Thyroid gland (tissue), 4 donors: ENCODE results near the gene MAP7D3. TPM values are rescaled to one million over a fixed set of nuclear protein-coding genes. Genes with fewer than 3 reads are reported as not detected.

ENCODE experiments used
- DNase-seq, 2 donors: peaks; one replicate each; pipeline ENCODE4 v3.0.0-alpha.2; 2019
- H3K27ac ChIP-seq, 3 donors: fragments of 200-600 bp; sonication (generic); 1 replicate in 2 of 3; 2 replicates in 1 of 3; pipeline ENCODE4 v1.5.1; 2016 to 2019; ENCODE audit warnings: mild to moderate bottlenecking in 1 of 3, moderate library complexity in 1 of 3
- H3K27me3 ChIP-seq: fragments of 200-600 bp; sonication (generic); one replicate; pipeline ENCODE4 v1.5.1; 2019
- H3K36me3 ChIP-seq, 2 donors: fragments of 200-600 bp; sonication (generic); one replicate each; pipeline ENCODE4 v1.5.1; 2016 to 2019
- H3K4me1 ChIP-seq, 2 donors: fragments of 200-600 bp; sonication (generic); one replicate each; pipeline ENCODE4 v1.5.1; 2017 to 2019
- H3K4me3 ChIP-seq, 3 donors: fragments of 200-600 bp; sonication (generic); replicated peaks in 1 of 3; 1 replicate in 2 of 3; 2 replicates in 1 of 3; pipeline ENCODE4 v1.5.1; 2016; ENCODE audit warnings: mild to moderate bottlenecking in 1 of 3
- H3K9me3 ChIP-seq: fragments of 200-600 bp; sonication (generic); one replicate; pipeline ENCODE4 v1.5.1; 2017
- CTCF ChIP-seq, 6 experiments: fragments of 200-600 bp in 3 of 6; fragments of 450-650 bp in 3 of 6; sonication (generic) in 3 of 6; IDR thresholded peaks; one replicate each; pipeline ENCODE4 v1.5.1; 2016 to 2019; ENCODE audit warnings: antibody characterized with exemption in 6 of 6, mild to moderate bottlenecking in 2 of 6, inconsistent platforms in 1 of 6, moderate library complexity in 1 of 6
- POLR2A ChIP-seq, 2 donors: fragments of 450-650 bp; IDR thresholded peaks; one replicate each; pipeline ENCODE4 v1.6.1; 2017; ENCODE audit warnings: antibody characterized with exemption in 2 of 2, mild to moderate bottlenecking in 2 of 2, moderate library complexity in 1 of 2
- WGBS, 2 donors: methylation state at CpG; one replicate each; pipeline ENCODE4 v1.1.5; 2017; 5-methylcytosine and 5-hydroxymethylcytosine counted together
- intact Hi-C: fragments of 100-400 bp; cut with DNase I; formaldehyde crosslinking; loops from one replicate; pipeline ENCODE4 v1.15.1; 2023
- total RNA-seq, 4 donors: library from RNA; depleted of rRNA; stranded (reverse); fragments of >200 nt; gene quantifications; one replicate each; pipeline ENCODE4 v1.2.3, GENCODE V29; 2016

MAP7D3 gene
- total RNA-seq, 4 donors from 2014 or later: 13.8 to 22.2 (median 14.6) TPM

GRCh38 chrX:136193771-136194170, 57.4 kb downstream of the MAP7D3 start:
- peak overlapping the region in 2 of 3 donors; percentile 18 to 90 for H3K27ac ChIP-seq
- no peak for DNase-seq
- H3K27me3 ChIP-seq: no peaks in the 10 kb centered on the region
- 71 to 75% methylated on average over 4 of the region's 4 CpGs for WGBS, 2 donors
- intact Hi-C loops: no loop called here
- no peak for TF ChIP-seq CTCF (IDR thresholded peaks at IDR 0.05)
- no peak for TF ChIP-seq POLR2A (IDR thresholded peaks at IDR 0.05)
- no peaks in the 10 kb centered on the region for H3K9me3 ChIP-seq
- peaks cover 37 to 86% of the 10 kb centered on the region in 2 donors for H3K4me1 ChIP-seq
- no peak overlapping the region for H3K4me3 ChIP-seq
- no peaks in the 10 kb centered on the region for H3K36me3 ChIP-seq

- DNase-seq: no peak
- 62 to 88% methylated on average over 3 of the region's 3 CpGs for WGBS, 2 donors
- Histone ChIP-seq H3K4me1 (peaks cover 28 to 83% of the 10 kb centered on the region in 2 donors), H3K36me3 (no peaks in the 10 kb centered on the region), H3K27ac (peak overlapping the region; percentile 1 to 72 (median 56)), H3K4me3 (no peak overlapping the region), H3K9me3 (no peaks in the 10 kb centered on the region), H3K27me3 (no peaks in the 10 kb centered on the region)
- TF ChIP-seq POLR2A (IDR thresholded peaks at IDR 0.05): no peak
- TF ChIP-seq CTCF (IDR thresholded peaks at IDR 0.05): no peak
- intact Hi-C loops: no loop called here
Observed at GRCh38 chrX:136192839-136193414, 58.3 kb downstream of the MAP7D3 start.

- intact Hi-C loops: no loop called here
- Histone ChIP-seq H3K4me3 (no peak overlapping the region), H3K9me3 (no peaks in the 10 kb centered on the region), H3K27me3 (no peaks in the 10 kb centered on the region), H3K4me1 (peaks cover 22 to 75% of the 10 kb centered on the region in 2 donors), H3K27ac (peak overlapping the region; percentile 56 to 72 (median 63)), H3K36me3 (no peaks in the 10 kb centered on the region)
- DNase-seq: no peak
- TF ChIP-seq CTCF (IDR thresholded peaks at IDR 0.05): no peak
- no peak for TF ChIP-seq POLR2A (IDR thresholded peaks at IDR 0.05)
- WGBS, 2 donors: 92 to 93% methylated on average over 2 of the region's 2 CpGs
Observed at GRCh38 chrX:136192135-136192534, 59.1 kb downstream of the MAP7D3 start.

GRCh38 chrX:136191171-136191570, 60.0 kb downstream of the MAP7D3 start:
- no peak overlapping the region for H3K4me3 ChIP-seq
- H3K4me1 ChIP-seq: peaks cover 22 to 78% of the 10 kb centered on the region in 2 donors
- peak in 1 of 2 donors; percentile 20 for DNase-seq
- no peaks in the 10 kb centered on the region for H3K36me3 ChIP-seq
- 66 to 68% methylated on average over 3 to 4 of the region's 6 CpGs for WGBS, 2 donors
- peak overlapping the region; percentile 41 to 63 (median 56) for H3K27ac ChIP-seq
- TF ChIP-seq CTCF (IDR thresholded peaks at IDR 0.05): no peak
- H3K27me3 ChIP-seq: no peaks in the 10 kb centered on the region
- no peaks in the 10 kb centered on the region for H3K9me3 ChIP-seq
- intact Hi-C loops: no loop called here

- H3K36me3 ChIP-seq: no peaks in the 10 kb centered on the region
- peaks cover 15 to 78% of the 10 kb centered on the region in 2 donors for H3K4me1 ChIP-seq
- no peaks in the 10 kb centered on the region for H3K27me3 ChIP-seq
- H3K27ac ChIP-seq: peak overlapping the region; percentile 41 to 63 (median 56)
- H3K4me3 ChIP-seq: no peak overlapping the region
- intact Hi-C loops: no loop called here
- DNase-seq: peak; percentile 20 to 36
- H3K9me3 ChIP-seq: no peaks in the 10 kb centered on the region
- TF ChIP-seq POLR2A (IDR thresholded peaks at IDR 0.05): peak in 1 of 2 donors; percentile 58
- no peak for TF ChIP-seq CTCF (IDR thresholded peaks at IDR 0.05)
- WGBS, 2 donors: 34 to 51% methylated on average over 10 of the region's 10 CpGs
Observed at GRCh38 chrX:136190038-136190713, 61.0 kb downstream of the MAP7D3 start.
